NK-92 (cell line): ENCODE data around the gene MDM4.

Source experiments
- DNase-seq: peaks from one replicate; lab custom pipeline; 2025; ENCODE audit not compliant: unreplicated experiment; lab: John Stamatoyannopoulos, UW

Gene MDM4

DNA sequence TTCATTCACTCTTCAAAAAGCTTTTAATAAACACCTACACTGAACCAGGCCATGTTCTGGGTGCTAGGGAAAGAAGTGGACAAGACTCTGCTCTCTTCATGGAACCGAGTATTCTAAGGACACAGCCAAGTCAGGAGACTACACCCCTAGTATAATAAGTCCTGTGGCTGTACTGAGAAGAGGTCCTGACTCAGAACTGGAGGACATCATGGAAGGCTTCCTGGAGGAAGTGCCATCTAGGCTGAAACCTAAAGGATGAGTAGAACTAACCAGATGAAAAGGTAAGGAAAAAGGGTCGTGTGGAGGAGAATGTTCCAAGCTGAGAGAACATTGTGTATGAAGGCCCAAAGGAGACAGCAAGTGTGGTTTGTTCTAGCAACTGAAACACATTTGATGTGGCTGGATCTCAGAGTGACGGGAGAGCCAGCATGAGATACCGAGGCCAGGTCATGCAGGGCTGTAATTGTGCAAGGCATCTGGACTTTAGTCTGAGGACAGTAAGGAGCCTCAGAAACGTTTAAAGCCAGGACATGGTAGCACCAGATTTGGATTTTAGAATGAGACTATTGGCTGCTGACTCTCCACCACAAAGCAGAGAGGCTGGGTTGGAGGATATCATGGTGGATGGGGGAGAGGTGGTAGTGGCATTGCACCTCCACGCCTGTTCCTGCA is 86.8 kb downstream of the MDM4 start:
- DNase-seq: no peak

DNA sequence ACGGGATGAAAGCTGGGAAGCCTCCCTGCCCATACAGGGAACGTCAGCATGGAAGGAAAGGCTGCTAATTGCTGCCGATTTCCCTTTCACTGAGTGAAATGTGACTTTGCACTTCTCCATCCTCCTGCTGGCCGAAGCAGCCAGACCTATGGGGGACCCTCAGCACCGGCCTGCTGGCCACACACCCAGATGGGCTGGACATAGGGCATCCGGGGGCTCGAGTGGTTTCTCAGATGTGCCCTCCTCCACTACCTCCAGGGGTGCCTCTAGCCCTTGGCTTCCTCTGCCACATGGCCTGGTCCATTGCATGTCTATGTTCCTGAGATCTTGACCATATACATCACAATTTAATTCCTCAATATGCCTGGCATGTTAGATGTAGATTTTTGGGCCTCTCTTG is 89.6 kb downstream of the MDM4 start:
- no peak for DNase-seq
